IMR-90 (cell line): ENCODE data around the gene KRT34. TPM values are rescaled to one million over a fixed set of nuclear protein-coding genes. Genes with fewer than 3 reads are reported as not detected.
A peak's percentile ranks its signal among the peaks of the same experiment; 100 is the strongest.

Experiments used
- ATAC-seq: fragments of 200-7000 bp; cut with Tn5 transposase; 2 replicates; pipeline ENCODE4 v1.9.1; 2020; ENCODE audit warnings: low read depth, mild to moderate bottlenecking, moderate library complexity
- BruUV-seq: library from RNA; stranded (reverse); fragments of 400-500 nt; replicated peaks from 2 replicates; lab custom pipeline; 2021; lab: Mats Ljungman, UMichigan
- CTCF ChIA-PET: fragments of 300-600 bp; formaldehyde crosslinking; extraction: SDS; loops from one replicate; lab custom pipeline; 2021; ENCODE audit warnings: antibody characterized with exemption; lab: Yijun Ruan, JAX
- POLR2A ChIA-PET: fragments of 300-600 bp; sonication (Branson Sonifier 250); formaldehyde crosslinking; loops from one replicate; lab custom pipeline; 2022; ENCODE audit warnings: antibody characterized with exemption; ENCODE audit not compliant: unreplicated experiment; lab: Charles Lee
- DNase-seq: peaks from one replicate; pipeline ENCODE4 v3.0.0; 2013
- H2AFZ ChIP-seq: replicated peaks from 2 replicates; pipeline ENCODE3; 2013; ENCODE audit warnings: low read length, mild to moderate bottlenecking; ENCODE audit not compliant: poor library complexity
- H2AK5ac ChIP-seq: 2 replicates; pipeline ENCODE4 v1.6.1; 2013; ENCODE audit warnings: low read depth, low read length, inconsistent platforms
- H2AK9ac ChIP-seq: replicated peaks from 2 replicates; pipeline ENCODE3; 2013; ENCODE audit warnings: mild to moderate bottlenecking, low read depth, low read length, moderate library complexity; ENCODE audit not compliant: poor library complexity
- H2BK120ac ChIP-seq: 2 replicates; pipeline ENCODE4 v1.6.1; 2013; ENCODE audit warnings: low read depth, low read length, inconsistent platforms
- H2BK15ac ChIP-seq: 3 replicates; pipeline ENCODE4 v1.6.1; 2013; ENCODE audit warnings: low read depth, low read length, inconsistent platforms
- H2BK20ac ChIP-seq: 2 replicates; pipeline ENCODE4 v1.6.1; 2013; ENCODE audit warnings: low read depth, mild to moderate bottlenecking, inconsistent platforms, low read length, moderate library complexity
- H2BK5ac ChIP-seq: 2 replicates; pipeline ENCODE4 v1.6.1; 2013; ENCODE audit warnings: mild to moderate bottlenecking, low read depth, low read length, inconsistent platforms; ENCODE audit not compliant: poor library complexity, severe bottlenecking
- H3K14ac ChIP-seq: replicated peaks from 2 replicates; pipeline ENCODE4 v1.6.1; 2013; ENCODE audit warnings: low read depth, low read length, inconsistent platforms
- H3K18ac ChIP-seq: 2 replicates; pipeline ENCODE4 v1.6.1; 2013; ENCODE audit warnings: low read depth, low read length, control low read depth
- H3K23ac ChIP-seq: 2 replicates; pipeline ENCODE4 v1.6.1; 2013; ENCODE audit warnings: low read depth, low read length, inconsistent platforms
- H3K27ac ChIP-seq: 2 replicates; pipeline ENCODE4 v1.5.1; 2013; ENCODE audit warnings: mild to moderate bottlenecking, control low read depth, low read length; ENCODE audit not compliant: insufficient read depth
- H3K27me3 ChIP-seq: 2 replicates; pipeline ENCODE4 v1.6.1; 2013; ENCODE audit warnings: low read length; ENCODE audit not compliant: control insufficient read depth, insufficient read depth
- H3K36me3 ChIP-seq: 2 replicates; pipeline ENCODE4 v1.6.1; 2013; ENCODE audit warnings: low read length, mixed read lengths; ENCODE audit not compliant: control insufficient read depth, insufficient read depth
- H3K4ac ChIP-seq: 2 replicates; pipeline ENCODE4 v1.6.1; 2013; ENCODE audit warnings: low read depth, low read length, inconsistent platforms
- H3K4me1 ChIP-seq: 2 replicates; pipeline ENCODE4 v1.6.1; 2013; ENCODE audit warnings: low read length, mixed read lengths; ENCODE audit not compliant: control insufficient read depth, insufficient read depth
- H3K4me2 ChIP-seq: 2 replicates; pipeline ENCODE4 v1.6.1; 2013; ENCODE audit warnings: low read depth, mild to moderate bottlenecking, control low read depth, low read length, moderate library complexity
- H3K4me3 ChIP-seq: 2 replicates; pipeline ENCODE4 v1.5.1; 2013; ENCODE audit warnings: low read depth, mild to moderate bottlenecking, control low read depth, low read length, moderate library complexity; ENCODE audit not compliant: insufficient read depth
- H3K56ac ChIP-seq: 2 replicates; pipeline ENCODE4 v1.6.1; 2013; ENCODE audit warnings: low read length, inconsistent platforms; ENCODE audit not compliant: insufficient read depth; ENCODE audit errors: extremely low read depth
- H3K79me1 ChIP-seq, 2 experiments: 2 replicates each; pipeline ENCODE4 v1.6.1; 2013; ENCODE audit warnings: low read length in 2 of 2, inconsistent platforms in 1 of 2, low read depth in 1 of 2
- H3K9ac ChIP-seq: 2 replicates; pipeline ENCODE4 v1.6.1; 2013; ENCODE audit warnings: low read depth, low read length, control low read depth
- H3K9me1 ChIP-seq: 2 replicates; pipeline ENCODE4 v1.6.1; 2013; ENCODE audit warnings: low read length, inconsistent platforms; ENCODE audit not compliant: insufficient read depth
- H3K9me3 ChIP-seq: 2 replicates; pipeline ENCODE4 v1.6.1; 2013; ENCODE audit warnings: low read length; ENCODE audit not compliant: control insufficient read depth, insufficient read depth
- H4K20me1 ChIP-seq: 2 replicates; pipeline ENCODE4 v1.6.1; 2013; ENCODE audit warnings: low read length, inconsistent platforms; ENCODE audit not compliant: insufficient read depth
- H4K5ac ChIP-seq: 2 replicates; pipeline ENCODE4 v1.6.1; 2013; ENCODE audit warnings: mild to moderate bottlenecking, low read depth, low read length, control low read depth
- H4K8ac ChIP-seq, 2 experiments: 2 replicates each; pipeline ENCODE4 v1.6.1; 2013; ENCODE audit warnings: low read depth in 2 of 2, low read length in 2 of 2, control low read depth in 1 of 2, inconsistent platforms in 1 of 2
- H4K91ac ChIP-seq: 2 replicates; pipeline ENCODE4 v1.6.1; 2013; ENCODE audit warnings: low read depth, low read length, inconsistent platforms; ENCODE audit not compliant: insufficient read depth
- CEBPB ChIP-seq: IDR thresholded peaks from 2 replicates; pipeline ENCODE4 v1.6.1; 2012; ENCODE audit warnings: low read depth, low read length, improper control_type of control experiment
- MAFK ChIP-seq: IDR thresholded peaks from 2 replicates; pipeline ENCODE4 v1.6.1; 2012; ENCODE audit warnings: low read depth, low read length, improper control_type of control experiment
- NFE2L2 ChIP-seq: fragments of 150-350 bp; IDR thresholded peaks from 2 replicates; pipeline ENCODE4 v1.6.1; 2016; ENCODE audit warnings: low read depth, mild to moderate bottlenecking, low read length
- RFX5 ChIP-seq: IDR thresholded peaks from 2 replicates; pipeline ENCODE4 v1.8.0; 2012; ENCODE audit warnings: low read depth, mild to moderate bottlenecking, low read length, moderate library complexity
- WGBS, 2 experiments: methylation state at CpG; one replicate each; pipeline versions ENCODE4 v1.1.5 to v1.1.7; 2013; ENCODE audit warnings: missing lambda C conversion rate in 2 of 2; ENCODE audit not compliant: insufficient read length in 1 of 2; ENCODE audit errors: extremely low coverage in 2 of 2; 5-methylcytosine and 5-hydroxymethylcytosine counted together
- dilution Hi-C: fragments of 300-500 bp; cut with HindIII; formaldehyde crosslinking; loops from one replicate; pipeline ENCODE4 v1.14.3; 2018; ENCODE audit warnings: low sequenced_read_pairs; ENCODE audit not compliant: unreplicated experiment
- in situ Hi-C: fragments of 300-500 bp; cut with MboI; formaldehyde crosslinking; loops from 3 replicates; pipeline ENCODE4 v1.14.3; 2019; ENCODE audit warnings: low sequenced_read_pairs, inconsistent platforms, mixed read lengths
- intact Hi-C: fragments of 100-400 bp; cut with micrococcal nuclease; formaldehyde crosslinking; loops from 2 replicates; pipeline ENCODE4 v1.10.0; 2022
- polyA plus RNA-seq, 3 experiments: library from polyadenylated mRNA; depleted of rRNA; stranded (reverse); fragments of >200 nt; gene quantifications; 2 replicates each; pipeline ENCODE4 v1.2.3, GENCODE V29; 2012; ENCODE audit warnings: low replicate concordance in 1 of 3
- total RNA-seq: library from RNA; depleted of rRNA; stranded (reverse); fragments of >200 nt; gene quantifications from 2 replicates; pipeline ENCODE4 v1.2.3, GENCODE V29; 2012

The KRT34 gene
- total and polyA plus RNA-seq, 2 of the 4 experiments (the other 2 are of a cell fraction) = 3.4 to 3.6 TPM

DNA sequence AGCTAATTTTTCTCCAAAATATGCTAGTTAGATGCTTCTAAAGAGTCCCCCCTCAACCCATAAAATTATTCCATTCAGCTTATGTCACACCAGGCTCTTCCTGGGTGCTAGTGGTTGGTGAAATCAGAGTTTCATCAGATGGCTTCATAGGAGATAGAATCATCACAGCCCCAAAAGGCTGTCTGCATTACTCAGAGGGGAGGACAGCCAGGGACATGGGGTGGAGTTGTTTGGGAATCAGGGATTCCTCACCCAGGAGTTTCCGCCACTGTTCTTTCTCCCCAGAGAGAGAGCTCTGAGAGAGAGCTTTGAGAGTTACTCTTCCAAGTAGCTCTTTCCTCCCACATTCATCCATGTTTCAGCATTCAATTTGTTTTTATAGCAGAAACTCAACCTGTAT, 288 bp upstream of the KRT34 start:
- Histone ChIP-seq H2BK5ac (peak overlapping the region; percentile 90), H2AK5ac (peak overlapping the region; percentile 86), H3K4me1 (peaks cover 26% of the 10 kb centered on the region), H4K20me1 (no peaks in the 10 kb centered on the region), H3K9me3 (no peaks in the 10 kb centered on the region), H4K8ac (peak overlapping the region; percentile 79 to 85), H3K4me2 (no peak overlapping the region), H3K36me3 (no peaks in the 10 kb centered on the region), H3K14ac (peak overlapping the region; percentile 37), H4K5ac (peak overlapping the region; percentile 62; the same call in 1 of the 2 replicates), H2AK9ac (no peak overlapping the region), H3K4me3 (no peak overlapping the region), H3K27me3 (no peaks in the 10 kb centered on the region), H2AFZ (no peak overlapping the region), H3K9ac (no peak overlapping the region), H2BK20ac (peak overlapping the region; percentile 92), H4K91ac (peak overlapping the region; percentile 72), H3K18ac (peak overlapping the region; percentile 71; the same call in 1 of the 2 replicates), H3K9me1 (peaks cover 27% of the 10 kb centered on the region), H3K56ac (no peak overlapping the region), H3K4ac (peak overlapping the region; percentile 83), H2BK15ac (peak overlapping the region; percentile 99), H3K23ac (0 out of 2 replicates have a peak overlapping the region, but pooled peaks have one; percentile 36), H3K27ac (no peak overlapping the region), H2BK120ac (peak overlapping the region; percentile 90), H3K79me1 (no peaks in the 10 kb centered on the region; a peak in 1 of 4 replicates)
- TF ChIP-seq NFE2L2 = no peak
- no peak for TF ChIP-seq RFX5
- peak; percentile 19; the same call in 1 of the 2 replicates for TF ChIP-seq CEBPB
- no peak for TF ChIP-seq MAFK
- WGBS, 2 experiments = no CpG with 5 or more reads among the region's 1 CpG
- DNase-seq (peak; percentile 45), ATAC-seq (no peak)
- ChIA-PET POLR2A (no interaction called here), CTCF (no interaction called here)
- intact Hi-C loops (no loop called here), in situ Hi-C loops (no loop called here), dilution Hi-C loops (no loop called here)
- no TSS peak for BruUV-seq
